Measurements from ENCODE around the gene NOX3. TPM values are rescaled to one million over a fixed set of nuclear protein-coding genes. Genes with fewer than 3 reads are reported as not detected.

NOX3 gene
- total and polyA plus RNA-seq, 2 donors (not counting 3 experiments of a cell fraction or from before 2014, with no cell fraction given), result not detected

GRCh38 chr6:155409391-155409790 is 46.2 kb downstream of the NOX3 start:
- DNase-seq (ENCODE audit: low read depth, low spot score) (no peak), FAIRE-seq (no peak)
- Histone ChIP-seq H3K9me1 (replicated peaks; ENCODE audit: control insufficient read depth, extremely low read depth, insufficient read depth, low read length) (no peaks in the 10 kb centered on the region), H3K27me3 (ENCODE audit: control insufficient read depth in 2 of 2, insufficient read depth in 2 of 2, low read length in 2 of 2) (no peaks in the 10 kb centered on the region), H2AFZ (ENCODE audit: low read depth, low read length) (no peak overlapping the region), H3K27ac (ENCODE audit: insufficient read depth, low read depth, low read length) (no peak overlapping the region), H3K9me3 (replicated peaks; ENCODE audit: control insufficient read depth, insufficient read depth, low read length) (no peaks in the 10 kb centered on the region), H3K9ac (replicated peaks; ENCODE audit: extremely low read depth, insufficient read depth, low read length) (no peak overlapping the region), H3K4me1 (ENCODE audit: control insufficient read depth, extremely low read depth, insufficient read depth, low read length) (no peaks in the 10 kb centered on the region), H3K79me2 (ENCODE audit: control insufficient read depth, insufficient read depth, low read length) (no peaks in the 10 kb centered on the region), H3K36me3 (ENCODE audit: control insufficient read depth in 2 of 2, extremely low read depth in 1 of 2, insufficient read depth in 2 of 2, low read length in 2 of 2) (no peaks in the 10 kb centered on the region), H4K20me1 (replicated peaks; ENCODE audit: control insufficient read depth, extremely low read depth, insufficient read depth, low read length) (no peaks in the 10 kb centered on the region), H3K4me2 (ENCODE audit: insufficient read depth, low read length) (no peak overlapping the region), H3K4me3 (replicated peaks in 1 of 3; ENCODE audit: insufficient read depth in 1 of 3, low read depth in 1 of 3, low read length in 3 of 3) (no peak overlapping the region)
- ChIA-PET POLR2A (no interaction called here), CTCF (interaction anchor here (1.0 to 2.8 kb wide), 4 partner anchors 11 to 119 kb away, joined by 3 to 8 read pairs (median 6); no protein-coding TSS in a partner anchor)
- BruUV-seq (replicated peaks), result no TSS peak
- dilution Hi-C loops (cut with MboI; ENCODE audit: extremely low pct_ligation_motif_present, low sequenced_read_pairs) (no loop called here), intact Hi-C loops (cut with micrococcal nuclease) (no loop called here)
- TF ChIP-seq FOS (IDR thresholded peaks at IDR 0.05; ENCODE audit: borderline replicate concordance, insufficient read depth, low read length) (no peak), POLR2A (IDR thresholded peaks at IDR 0.05; ENCODE audit: low read depth, low read length) (no peak), JUN (IDR thresholded peaks at IDR 0.05; ENCODE audit: borderline replicate concordance, insufficient read depth, insufficient read length, low read depth) (no peak), EZH2 (IDR thresholded peaks at IDR 0.05; ENCODE audit: borderline replicate concordance, low read depth, low read length, severe bottlenecking) (no peak), MAX (IDR thresholded peaks at IDR 0.05; ENCODE audit: insufficient read depth, insufficient read length) (no peak), POLR2AphosphoS5 (IDR thresholded peaks at IDR 0.05; ENCODE audit: insufficient read depth, low read depth, low read length) (no peak), MYC (IDR thresholded peaks at IDR 0.05; ENCODE audit: low read depth, low read length) (no peak), CTCF (IDR thresholded peaks at IDR 0.05; ENCODE audit: extremely low read depth in 1 of 2, insufficient read depth in 1 of 2, low read depth in 1 of 2, low read length in 2 of 2) (no peak), GATA2 (IDR thresholded peaks at IDR 0.05; ENCODE audit: insufficient read depth, insufficient read length, low read depth, low read length) (no peak)

Data from endothelial cell of umbilical vein (primary cell).